H1 (cell line): ENCODE measurements around the gene ARNT2. TPM values are rescaled to one million over a fixed set of nuclear protein-coding genes. Genes with fewer than 3 reads are reported as not detected.

Experiments used
- BACH1 ChIP-seq: IDR thresholded peaks from 2 replicates; pipeline ENCODE4 v1.6.1; 2012; ENCODE audit warnings: low read length, improper control_type of control experiment
- CHD1 ChIP-seq: IDR thresholded peaks from 2 replicates; pipeline ENCODE4 v1.6.1; 2012; ENCODE audit warnings: low read depth, low read length, improper control_type of control experiment
- EGR1 ChIP-seq: IDR thresholded peaks from 2 replicates; pipeline ENCODE4 v1.6.1; 2011; ENCODE audit warnings: low read depth, low read length, borderline replicate concordance
- HDAC2 ChIP-seq, 2 experiments: fragments of 300-600 bp in 1 of 2; sonication (generic) in 1 of 2; IDR thresholded peaks; 2 replicates each; pipeline ENCODE4 v1.6.1; 2011 to 2012; ENCODE audit warnings: low read depth in 2 of 2, low read length in 2 of 2, mild to moderate bottlenecking in 2 of 2, moderate library complexity in 2 of 2, borderline replicate concordance in 1 of 2, inconsistent platforms in 1 of 2
- HDAC6 ChIP-seq: IDR thresholded peaks from one replicate; pipeline ENCODE4 v1.7.1; 2012; ENCODE audit warnings: low read depth, mild to moderate bottlenecking, inconsistent platforms, low read length, moderate library complexity
- JUND ChIP-seq: IDR thresholded peaks from 2 replicates; pipeline ENCODE4 v1.6.1; 2011; ENCODE audit warnings: mild to moderate bottlenecking, improper control_type of control experiment, low read length
- KDM5A ChIP-seq: fragments of 200-600 bp; IDR thresholded peaks from 2 replicates; pipeline ENCODE4 v1.7.1; 2012; ENCODE audit warnings: mild to moderate bottlenecking, low read length, inconsistent platforms, mixed read lengths
- RBBP5 ChIP-seq: IDR thresholded peaks from 2 replicates; pipeline ENCODE4 v1.7.1; 2012; ENCODE audit warnings: low read depth, mild to moderate bottlenecking, inconsistent platforms, low read length, moderate library complexity, borderline replicate concordance
- SP1 ChIP-seq: IDR thresholded peaks from 2 replicates; pipeline ENCODE4 v1.6.1; 2011; ENCODE audit warnings: low read depth, low read length
- polyA plus RNA-seq, 7 experiments: library from polyadenylated mRNA; depleted of rRNA in 3 of 7; stranded (reverse) in 5 of 7; unstranded in 2 of 7; fragments of >200 nt in 5 of 7; fragments of 200-250 nt in 2 of 7; gene quantifications; 1 replicate in 5 of 7; 2 replicates in 1 of 7; 4 replicates in 1 of 7; pipeline versions ENCODE4 v1.2.1 to v1.2.3, GENCODE V29; 2011 to 2013; ENCODE audit warnings: missing spikeins in 2 of 7, mixed read lengths in 2 of 7
- total RNA-seq: library from RNA; stranded (reverse); fragmentation: NEBNext Ultra II Directional; extraction: Animal tissue kit (Norgen Biotek cat#: 25700); gene quantifications from 2 replicates; pipeline ENCODE4 v1.2.1, GENCODE V29; 2021
- TF ChIP-seq, protein P1 (sequence below): fragments of 300-600 bp; sonication (generic); IDR thresholded peaks from 2 replicates; pipeline ENCODE4 v1.7.1; 2012; ENCODE audit warnings: low read length, moderate library complexity, mild to moderate bottlenecking, inconsistent platforms; ENCODE audit not compliant: insufficient replicate concordance
- TF ChIP-seq, protein P2 (sequence below): IDR thresholded peaks from 2 replicates; pipeline ENCODE4 v1.6.1; 2011; ENCODE audit warnings: low read length, improper control_type of control experiment

ARNT2 gene
- total and polyA plus RNA-seq, 2 of the 8 experiments (the other 6 are each of a cell fraction or from before 2014, with no cell fraction given): 9.5 to 14.6 TPM

- TF ChIP-seq, protein P1, sequence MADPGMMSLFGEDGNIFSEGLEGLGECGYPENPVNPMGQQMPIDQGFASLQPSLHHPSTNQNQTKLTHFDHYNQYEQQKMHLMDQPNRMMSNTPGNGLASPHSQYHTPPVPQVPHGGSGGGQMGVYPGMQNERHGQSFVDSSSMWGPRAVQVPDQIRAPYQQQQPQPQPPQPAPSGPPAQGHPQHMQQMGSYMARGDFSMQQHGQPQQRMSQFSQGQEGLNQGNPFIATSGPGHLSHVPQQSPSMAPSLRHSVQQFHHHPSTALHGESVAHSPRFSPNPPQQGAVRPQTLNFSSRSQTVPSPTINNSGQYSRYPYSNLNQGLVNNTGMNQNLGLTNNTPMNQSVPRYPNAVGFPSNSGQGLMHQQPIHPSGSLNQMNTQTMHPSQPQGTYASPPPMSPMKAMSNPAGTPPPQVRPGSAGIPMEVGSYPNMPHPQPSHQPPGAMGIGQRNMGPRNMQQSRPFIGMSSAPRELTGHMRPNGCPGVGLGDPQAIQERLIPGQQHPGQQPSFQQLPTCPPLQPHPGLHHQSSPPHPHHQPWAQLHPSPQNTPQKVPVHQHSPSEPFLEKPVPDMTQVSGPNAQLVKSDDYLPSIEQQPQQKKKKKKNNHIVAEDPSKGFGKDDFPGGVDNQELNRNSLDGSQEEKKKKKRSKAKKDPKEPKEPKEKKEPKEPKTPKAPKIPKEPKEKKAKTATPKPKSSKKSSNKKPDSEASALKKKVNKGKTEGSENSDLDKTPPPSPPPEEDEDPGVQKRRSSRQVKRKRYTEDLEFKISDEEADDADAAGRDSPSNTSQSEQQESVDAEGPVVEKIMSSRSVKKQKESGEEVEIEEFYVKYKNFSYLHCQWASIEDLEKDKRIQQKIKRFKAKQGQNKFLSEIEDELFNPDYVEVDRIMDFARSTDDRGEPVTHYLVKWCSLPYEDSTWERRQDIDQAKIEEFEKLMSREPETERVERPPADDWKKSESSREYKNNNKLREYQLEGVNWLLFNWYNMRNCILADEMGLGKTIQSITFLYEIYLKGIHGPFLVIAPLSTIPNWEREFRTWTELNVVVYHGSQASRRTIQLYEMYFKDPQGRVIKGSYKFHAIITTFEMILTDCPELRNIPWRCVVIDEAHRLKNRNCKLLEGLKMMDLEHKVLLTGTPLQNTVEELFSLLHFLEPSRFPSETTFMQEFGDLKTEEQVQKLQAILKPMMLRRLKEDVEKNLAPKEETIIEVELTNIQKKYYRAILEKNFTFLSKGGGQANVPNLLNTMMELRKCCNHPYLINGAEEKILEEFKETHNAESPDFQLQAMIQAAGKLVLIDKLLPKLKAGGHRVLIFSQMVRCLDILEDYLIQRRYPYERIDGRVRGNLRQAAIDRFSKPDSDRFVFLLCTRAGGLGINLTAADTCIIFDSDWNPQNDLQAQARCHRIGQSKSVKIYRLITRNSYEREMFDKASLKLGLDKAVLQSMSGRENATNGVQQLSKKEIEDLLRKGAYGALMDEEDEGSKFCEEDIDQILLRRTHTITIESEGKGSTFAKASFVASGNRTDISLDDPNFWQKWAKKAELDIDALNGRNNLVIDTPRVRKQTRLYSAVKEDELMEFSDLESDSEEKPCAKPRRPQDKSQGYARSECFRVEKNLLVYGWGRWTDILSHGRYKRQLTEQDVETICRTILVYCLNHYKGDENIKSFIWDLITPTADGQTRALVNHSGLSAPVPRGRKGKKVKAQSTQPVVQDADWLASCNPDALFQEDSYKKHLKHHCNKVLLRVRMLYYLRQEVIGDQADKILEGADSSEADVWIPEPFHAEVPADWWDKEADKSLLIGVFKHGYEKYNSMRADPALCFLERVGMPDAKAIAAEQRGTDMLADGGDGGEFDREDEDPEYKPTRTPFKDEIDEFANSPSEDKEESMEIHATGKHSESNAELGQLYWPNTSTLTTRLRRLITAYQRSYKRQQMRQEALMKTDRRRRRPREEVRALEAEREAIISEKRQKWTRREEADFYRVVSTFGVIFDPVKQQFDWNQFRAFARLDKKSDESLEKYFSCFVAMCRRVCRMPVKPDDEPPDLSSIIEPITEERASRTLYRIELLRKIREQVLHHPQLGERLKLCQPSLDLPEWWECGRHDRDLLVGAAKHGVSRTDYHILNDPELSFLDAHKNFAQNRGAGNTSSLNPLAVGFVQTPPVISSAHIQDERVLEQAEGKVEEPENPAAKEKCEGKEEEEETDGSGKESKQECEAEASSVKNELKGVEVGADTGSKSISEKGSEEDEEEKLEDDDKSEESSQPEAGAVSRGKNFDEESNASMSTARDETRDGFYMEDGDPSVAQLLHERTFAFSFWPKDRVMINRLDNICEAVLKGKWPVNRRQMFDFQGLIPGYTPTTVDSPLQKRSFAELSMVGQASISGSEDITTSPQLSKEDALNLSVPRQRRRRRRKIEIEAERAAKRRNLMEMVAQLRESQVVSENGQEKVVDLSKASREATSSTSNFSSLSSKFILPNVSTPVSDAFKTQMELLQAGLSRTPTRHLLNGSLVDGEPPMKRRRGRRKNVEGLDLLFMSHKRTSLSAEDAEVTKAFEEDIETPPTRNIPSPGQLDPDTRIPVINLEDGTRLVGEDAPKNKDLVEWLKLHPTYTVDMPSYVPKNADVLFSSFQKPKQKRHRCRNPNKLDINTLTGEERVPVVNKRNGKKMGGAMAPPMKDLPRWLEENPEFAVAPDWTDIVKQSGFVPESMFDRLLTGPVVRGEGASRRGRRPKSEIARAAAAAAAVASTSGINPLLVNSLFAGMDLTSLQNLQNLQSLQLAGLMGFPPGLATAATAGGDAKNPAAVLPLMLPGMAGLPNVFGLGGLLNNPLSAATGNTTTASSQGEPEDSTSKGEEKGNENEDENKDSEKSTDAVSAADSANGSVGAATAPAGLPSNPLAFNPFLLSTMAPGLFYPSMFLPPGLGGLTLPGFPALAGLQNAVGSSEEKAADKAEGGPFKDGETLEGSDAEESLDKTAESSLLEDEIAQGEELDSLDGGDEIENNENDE: no peak
- TF ChIP-seq HDAC6 (no peak), SP1 (no peak), EGR1 (no peak), RBBP5 (no peak), JUND (no peak), KDM5A (no peak), CHD1 (no peak), BACH1 (no peak), HDAC2 (IDR thresholded peaks at IDR 0.05; ENCODE audit: borderline replicate concordance in 1 of 2, low read depth in 2 of 2, low read length in 2 of 2) (no peak)
- TF ChIP-seq, protein P2, sequence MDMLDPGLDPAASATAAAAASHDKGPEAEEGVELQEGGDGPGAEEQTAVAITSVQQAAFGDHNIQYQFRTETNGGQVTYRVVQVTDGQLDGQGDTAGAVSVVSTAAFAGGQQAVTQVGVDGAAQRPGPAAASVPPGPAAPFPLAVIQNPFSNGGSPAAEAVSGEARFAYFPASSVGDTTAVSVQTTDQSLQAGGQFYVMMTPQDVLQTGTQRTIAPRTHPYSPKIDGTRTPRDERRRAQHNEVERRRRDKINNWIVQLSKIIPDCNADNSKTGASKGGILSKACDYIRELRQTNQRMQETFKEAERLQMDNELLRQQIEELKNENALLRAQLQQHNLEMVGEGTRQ: no peak
Measured at GRCh38 chr15:80498652-80499051, 94.5 kb downstream of the ARNT2 start (continued).
